Testis (tissue), 3 donors: ENCODE data around the gene GPC1. TPM values are rescaled to one million over a fixed set of nuclear protein-coding genes. Genes with fewer than 3 reads are reported as not detected.
A peak's percentile ranks its signal among the peaks of the same experiment; 100 is the strongest.

Source experiments
- DNase-seq: peaks from one replicate; pipeline ENCODE4 v3.0.0-alpha.2; 2019
- H3K27ac ChIP-seq, 2 donors: fragments of 200-600 bp; sonication (generic); one replicate each; pipeline ENCODE4 v1.5.1; 2019
- H3K27me3 ChIP-seq: fragments of 200-600 bp; sonication (generic); one replicate; pipeline ENCODE4 v1.5.1; 2019
- H3K36me3 ChIP-seq: fragments of 200-600 bp; sonication (generic); one replicate; pipeline ENCODE4 v1.5.1; 2017; ENCODE audit warnings: low read depth; ENCODE audit errors: missing control alignments
- H3K4me1 ChIP-seq: fragments of 200-600 bp; sonication (generic); one replicate; pipeline ENCODE4 v1.5.1; 2019
- H3K4me3 ChIP-seq, 2 donors: fragments of 200-600 bp; sonication (generic); one replicate each; pipeline ENCODE4 v1.5.1; 2017 to 2019
- H3K9me3 ChIP-seq: fragments of 200-600 bp; sonication (generic); one replicate; pipeline ENCODE4 v1.5.1; 2017
- CTCF ChIP-seq, 3 experiments: fragments of 450-650 bp in 2 of 3; fragments of 200-600 bp in 1 of 3; sonication (generic) in 1 of 3; IDR thresholded peaks; one replicate each; pipeline ENCODE4 v1.5.1; 2016 to 2019; ENCODE audit warnings: antibody characterized with exemption in 3 of 3, mild to moderate bottlenecking in 2 of 3, moderate library complexity in 1 of 3
- POLR2A ChIP-seq: fragments of 450-650 bp; IDR thresholded peaks from one replicate; pipeline ENCODE4 v1.6.1; 2017; ENCODE audit warnings: antibody characterized with exemption, mild to moderate bottlenecking, moderate library complexity
- WGBS, 2 donors: methylation state at CpG; one replicate each; pipeline ENCODE4 v1.1.5; 2018; 5-methylcytosine and 5-hydroxymethylcytosine counted together
- intact Hi-C: fragments of 100-400 bp; cut with DNase I; formaldehyde crosslinking; loops from one replicate; pipeline ENCODE4 v1.15.1; 2023; ENCODE audit warnings: low total_unique reads
- polyA plus RNA-seq: library from polyadenylated mRNA; stranded (reverse); fragments of 350-450 nt; fragmentation: Illumina TruSeq; extraction: RNeasy Lipid Tissue Mini Kit (QIAGEN cat#74804); gene quantifications from one replicate; pipeline ENCODE4 v1.2.3, GENCODE V29; 2014; ENCODE audit warnings: low read depth, low replicate concordance; ENCODE audit not compliant: insufficient read depth
- total RNA-seq, 2 donors: library from RNA; depleted of rRNA; stranded (reverse); fragments of >200 nt; gene quantifications; one replicate each; pipeline ENCODE4 v1.2.3, GENCODE V29; 2016

GPC1 gene
- total and polyA plus RNA-seq, 3 donors from 2014 or later, result 74.2 to 479 (median 244) TPM

DNA sequence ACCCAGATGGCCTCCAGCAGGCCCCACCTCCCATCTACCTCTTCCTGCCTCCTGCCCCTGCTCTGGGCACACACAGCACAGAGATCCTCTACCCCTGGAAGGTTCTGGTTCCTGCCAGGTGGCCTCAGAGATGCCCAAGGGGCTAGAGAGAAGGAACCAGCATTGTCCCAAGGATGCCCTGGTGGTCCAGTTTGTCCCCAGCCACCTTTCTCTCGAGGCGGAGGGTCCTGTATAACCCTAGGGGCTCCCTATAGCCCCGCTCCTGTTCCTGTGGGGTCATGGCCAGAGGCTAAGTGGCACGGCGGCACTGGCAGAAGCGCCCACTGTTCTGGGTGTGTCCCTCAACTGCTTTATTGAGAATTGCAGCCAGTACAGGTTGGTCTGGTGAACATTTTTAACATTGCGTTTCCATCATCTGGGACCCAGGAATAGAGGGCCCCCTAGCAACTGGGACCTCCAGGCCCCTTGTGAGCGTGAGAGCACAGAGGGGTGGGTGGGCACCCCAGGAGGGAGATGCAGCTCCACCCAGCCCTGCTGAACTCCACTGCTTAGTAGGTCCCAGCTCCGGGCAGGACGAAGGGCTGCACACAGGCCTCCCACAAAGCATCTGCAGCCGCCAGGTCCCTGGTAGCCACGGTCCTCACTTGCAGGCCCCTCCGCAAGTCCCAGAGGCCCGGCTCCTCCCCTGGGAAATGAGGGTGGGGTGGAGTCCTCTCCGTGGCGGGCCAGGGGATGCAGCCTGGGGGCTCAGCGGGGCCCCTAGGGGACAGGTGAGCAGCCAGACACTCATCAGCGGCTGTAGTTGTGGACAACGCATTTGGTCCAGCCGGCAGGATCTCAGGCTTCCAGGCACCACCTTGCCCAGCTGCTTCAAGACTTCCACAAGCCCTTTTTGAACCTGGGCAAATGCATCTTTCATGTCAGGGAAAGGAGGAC, 33.1 kb downstream of the GPC1 start:
- Histone ChIP-seq H3K27me3 (no peaks in the 10 kb centered on the region), H3K27ac (no peak overlapping the region), H3K36me3 (no peaks in the 10 kb centered on the region), H3K9me3 (no peaks in the 10 kb centered on the region), H3K4me1 (no peaks in the 10 kb centered on the region), H3K4me3 (no peak overlapping the region)
- 40 to 72% methylated on average over 1 to 20 of the region's 20 CpGs for WGBS, 2 donors
- peak; percentile 28 for DNase-seq
- intact Hi-C loops, result no loop called here
- TF ChIP-seq POLR2A, result no peak
- no peak for TF ChIP-seq CTCF (IDR thresholded peaks at IDR 0.05)

- intact Hi-C loops, result no loop called here
- no peak for DNase-seq
- no peak overlapping the region for H3K4me3 ChIP-seq
- H3K9me3 ChIP-seq, result no peaks in the 10 kb centered on the region
- no peak for TF ChIP-seq CTCF (IDR thresholded peaks at IDR 0.05)
- no peak for TF ChIP-seq POLR2A
- no peak overlapping the region for H3K27ac ChIP-seq
- H3K27me3 ChIP-seq, result no peaks in the 10 kb centered on the region
- WGBS, 2 donors, result 43 to 67% methylated on average over 3 to 10 of the region's 10 CpGs
- no peaks in the 10 kb centered on the region for H3K4me1 ChIP-seq
- H3K36me3 ChIP-seq, result no peaks in the 10 kb centered on the region
Measured at GRCh38 chr2:240469239-240469636, 33.8 kb downstream of the GPC1 start.

- no peaks in the 10 kb centered on the region for H3K9me3 ChIP-seq
- TF ChIP-seq CTCF (IDR thresholded peaks at IDR 0.05) (no peak), POLR2A (no peak)
- H3K4me1 ChIP-seq, result no peaks in the 10 kb centered on the region
- WGBS, 2 donors, result 88 to 89% methylated on average over 5 to 6 of the region's 6 CpGs
- no peak overlapping the region for H3K4me3 ChIP-seq
- no peak for DNase-seq
- H3K27me3 ChIP-seq, result no peaks in the 10 kb centered on the region
- H3K27ac ChIP-seq, result no peak overlapping the region
- intact Hi-C loops, result no loop called here
- no peaks in the 10 kb centered on the region for H3K36me3 ChIP-seq
Measured at GRCh38 chr2:240469740-240470139, 34.3 kb downstream of the GPC1 start.

DNA sequence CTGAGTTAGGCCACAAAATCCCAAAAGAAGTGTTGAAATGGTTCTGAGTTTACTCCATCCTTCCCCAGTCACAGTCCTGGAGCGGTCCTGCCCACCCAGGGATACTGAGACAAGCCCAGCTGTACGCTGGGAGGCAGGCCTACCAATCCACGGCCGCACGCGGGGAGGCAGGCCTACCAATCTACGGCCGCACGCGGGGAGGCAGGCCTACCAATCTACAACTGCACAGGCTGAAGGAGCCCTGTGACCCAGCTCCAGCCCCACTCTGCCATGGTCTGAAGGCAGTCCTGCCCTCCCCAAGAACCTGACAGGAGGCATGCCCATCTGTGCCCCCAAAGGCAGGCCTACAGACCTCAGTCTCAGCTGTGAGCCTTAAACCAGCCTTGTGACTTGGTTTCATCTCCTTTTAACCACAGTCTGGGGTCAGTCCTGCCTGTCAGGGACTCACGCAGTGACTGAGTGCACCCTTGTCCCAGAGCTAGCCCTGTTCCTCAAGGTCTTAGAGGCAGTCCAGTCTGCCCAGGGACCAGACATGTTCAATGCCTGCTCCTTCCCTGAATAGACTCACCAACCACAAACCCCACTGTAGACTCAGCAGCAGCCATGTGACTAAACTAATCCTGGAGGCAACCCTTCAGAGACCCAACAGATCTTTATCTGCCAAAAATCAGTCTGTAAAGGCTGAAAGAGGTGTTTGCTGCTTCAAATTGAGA, 36.8 kb downstream of the GPC1 start:
- no peak overlapping the region for H3K27ac ChIP-seq
- intact Hi-C loops, result no loop called here
- TF ChIP-seq CTCF (IDR thresholded peaks at IDR 0.05), result no peak
- TF ChIP-seq POLR2A, result no peak
- H3K36me3 ChIP-seq, result no peaks in the 10 kb centered on the region
- no peaks in the 10 kb centered on the region for H3K27me3 ChIP-seq
- peak overlapping the region in 1 of 2 donors; percentile 9 for H3K4me3 ChIP-seq
- no peaks in the 10 kb centered on the region for H3K9me3 ChIP-seq
- DNase-seq, result peak; percentile 81
- 73% methylated on average over 11 of the region's 11 CpGs; no CpG with 5 or more reads in 1 of the 2 donors for WGBS, 2 donors
- no peaks in the 10 kb centered on the region for H3K4me1 ChIP-seq
